GM19240 (cell line): Measurements from ENCODE around the gene COA6.
"Not testable (repeated sequence)": the region's sequence is repeated elsewhere in the genome, so short reads cannot be mapped to it uniquely, and the experiment has no call there.

ENCODE experiments used
- DNase-seq: peaks from one replicate; pipeline ENCODE4 v3.0.0; 2011; ENCODE audit warnings: low spot score; ENCODE audit not compliant: insufficient read length

COA6 gene

DNA sequence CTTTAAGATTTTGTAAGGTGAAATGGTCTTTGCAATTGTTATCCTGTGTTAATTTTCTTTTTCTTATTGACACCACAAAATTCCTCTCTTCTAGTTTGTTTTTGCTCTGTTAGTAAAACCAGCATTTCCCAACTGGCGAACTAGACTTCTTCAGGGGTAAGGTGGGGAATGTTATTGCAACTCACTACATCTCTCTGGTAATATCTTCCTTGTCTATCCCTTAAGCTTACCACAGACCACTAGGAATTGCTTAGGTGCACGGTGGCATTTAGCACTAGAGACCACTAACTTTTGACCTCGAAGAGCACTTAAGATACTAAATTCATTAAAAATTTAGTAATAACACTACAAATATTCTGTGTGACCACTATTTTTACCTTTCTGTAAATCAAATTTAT is 4.2 kb upstream of the COA6 start:
- no peak for DNase-seq

DNA sequence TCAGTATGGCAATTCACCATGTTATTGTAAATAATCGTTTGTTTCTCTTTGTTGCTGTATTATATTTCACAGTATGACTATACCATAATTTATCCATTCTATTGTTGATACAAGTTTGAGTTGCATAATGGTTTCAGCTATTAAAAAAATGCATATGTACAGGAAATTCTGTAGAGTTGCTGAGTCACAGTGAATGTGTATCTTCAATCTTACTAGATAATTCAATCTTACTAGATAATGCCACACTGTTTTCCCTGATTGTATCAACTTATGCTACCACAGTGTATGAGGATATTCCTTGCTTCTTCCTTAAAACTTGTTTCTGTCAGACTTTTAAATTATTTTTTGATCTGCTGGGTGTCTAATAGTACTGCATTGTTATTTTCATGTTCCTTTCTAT is 3.5 kb upstream of the COA6 start:
- DNase-seq = no peak

DNA sequence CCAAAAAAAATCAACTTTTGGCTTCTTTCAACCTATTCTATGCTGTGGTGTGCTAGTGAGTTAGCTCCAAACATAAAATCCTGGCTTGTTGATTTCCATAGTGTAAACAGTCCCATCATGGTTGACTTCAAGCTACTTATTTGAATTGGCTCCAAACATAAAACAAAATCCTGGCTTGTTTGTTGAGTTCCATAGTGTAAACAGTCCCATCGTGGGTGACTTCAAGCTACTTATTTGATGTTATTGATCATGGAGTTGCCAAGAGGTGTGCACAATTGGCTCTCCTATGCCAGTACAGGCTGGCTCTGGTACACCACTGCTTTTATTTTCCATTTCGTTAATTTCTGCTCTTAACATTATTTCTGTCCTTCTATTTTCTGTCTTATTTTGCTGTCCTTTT is 1.8 kb upstream of the COA6 start:
- DNase-seq = no peak

DNA sequence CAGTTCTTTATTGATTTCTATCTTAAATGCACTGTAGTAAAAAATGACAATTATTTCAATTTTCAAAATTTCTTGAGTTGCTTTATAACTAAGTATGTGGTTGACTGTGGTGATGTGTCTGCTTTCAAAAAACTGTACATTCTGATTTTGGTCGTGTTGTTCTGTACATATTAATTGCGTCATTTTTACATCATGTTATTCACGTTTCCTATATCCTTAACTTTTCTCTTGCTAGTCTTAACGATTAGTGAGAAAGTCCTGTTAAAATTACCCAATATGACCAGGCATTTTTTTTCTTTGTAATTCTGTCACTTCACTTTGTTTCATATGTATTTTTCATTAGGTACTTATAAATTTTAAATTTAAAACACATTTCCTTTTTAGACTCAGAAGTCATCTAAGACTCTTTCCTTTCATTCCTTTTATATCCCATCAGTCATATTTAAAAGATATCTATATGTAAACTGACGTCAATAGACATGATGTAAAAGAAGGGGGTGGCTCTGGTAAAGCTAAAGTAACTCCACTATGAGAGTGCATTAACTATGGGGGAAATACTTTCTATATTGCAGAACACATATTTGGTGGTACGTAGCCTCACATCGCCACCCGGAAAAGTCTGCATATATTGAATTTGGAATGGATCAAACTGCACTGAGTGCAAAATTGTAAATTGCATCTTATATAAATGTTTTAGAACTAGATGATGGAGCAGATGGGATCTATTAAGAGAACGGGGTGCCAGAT is 1.1 kb upstream of the COA6 start:
- no peak for DNase-seq

DNA sequence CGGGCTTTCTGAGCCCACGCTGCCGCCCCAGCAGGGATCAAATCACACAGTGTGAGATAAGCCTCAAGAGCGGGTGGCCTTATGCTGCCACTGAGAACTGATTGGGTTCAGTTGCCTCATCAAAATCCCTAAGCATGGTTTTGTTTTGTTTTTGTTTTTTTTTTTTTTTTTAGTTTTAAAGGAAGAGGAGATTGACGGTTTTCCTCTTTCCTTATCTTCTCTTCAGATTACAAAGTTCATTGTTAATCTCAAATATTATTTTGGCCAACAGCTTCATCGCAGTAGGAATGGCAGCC is 651 bp downstream of the COA6 start:
- DNase-seq = no peak

DNA sequence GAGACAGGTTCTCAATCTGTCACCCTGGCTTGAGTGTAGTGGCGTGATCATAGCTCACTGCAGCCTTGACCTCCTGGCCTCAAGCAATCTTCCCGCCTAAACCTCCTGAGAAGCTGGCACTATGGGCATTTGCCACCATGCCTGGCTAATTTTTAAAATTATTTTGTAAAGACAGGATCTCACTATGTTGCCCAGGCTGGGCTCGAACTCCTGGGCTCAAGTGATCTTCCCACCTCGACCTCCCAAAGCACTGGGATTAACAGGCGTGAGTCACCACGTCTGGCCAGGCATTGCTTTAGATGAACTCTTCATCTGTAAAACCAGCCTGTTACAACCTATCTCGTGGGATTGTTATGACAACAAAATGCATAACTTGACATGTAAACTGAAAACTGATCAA is 2.4 kb downstream of the COA6 start:
- DNase-seq = no peak

DNA sequence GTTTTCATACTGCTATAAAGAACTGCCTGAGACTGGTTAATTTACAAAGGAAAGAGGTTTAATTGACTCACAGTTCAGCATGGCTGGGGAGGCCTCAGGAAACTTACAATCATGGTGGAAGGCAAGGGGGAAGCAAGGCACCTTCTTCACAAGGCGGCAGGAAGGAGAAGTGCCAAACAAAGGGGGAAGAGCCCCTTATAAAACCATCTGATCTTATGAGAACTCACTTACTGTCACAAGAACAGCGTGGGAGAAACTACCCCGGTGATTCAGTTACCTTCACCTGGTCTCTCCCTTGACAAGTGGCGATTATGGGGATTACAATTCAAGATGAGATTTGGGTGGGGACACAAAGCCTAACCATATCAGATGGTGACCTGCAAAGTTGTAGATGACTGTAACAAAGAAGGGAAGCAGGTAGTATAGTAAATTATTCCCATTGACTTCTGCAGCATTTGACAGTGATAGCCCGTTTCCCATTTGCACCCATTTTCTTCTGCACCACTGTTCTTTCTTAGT is 6.4 kb downstream of the COA6 start:
- not testable (repeated sequence) for DNase-seq

DNA sequence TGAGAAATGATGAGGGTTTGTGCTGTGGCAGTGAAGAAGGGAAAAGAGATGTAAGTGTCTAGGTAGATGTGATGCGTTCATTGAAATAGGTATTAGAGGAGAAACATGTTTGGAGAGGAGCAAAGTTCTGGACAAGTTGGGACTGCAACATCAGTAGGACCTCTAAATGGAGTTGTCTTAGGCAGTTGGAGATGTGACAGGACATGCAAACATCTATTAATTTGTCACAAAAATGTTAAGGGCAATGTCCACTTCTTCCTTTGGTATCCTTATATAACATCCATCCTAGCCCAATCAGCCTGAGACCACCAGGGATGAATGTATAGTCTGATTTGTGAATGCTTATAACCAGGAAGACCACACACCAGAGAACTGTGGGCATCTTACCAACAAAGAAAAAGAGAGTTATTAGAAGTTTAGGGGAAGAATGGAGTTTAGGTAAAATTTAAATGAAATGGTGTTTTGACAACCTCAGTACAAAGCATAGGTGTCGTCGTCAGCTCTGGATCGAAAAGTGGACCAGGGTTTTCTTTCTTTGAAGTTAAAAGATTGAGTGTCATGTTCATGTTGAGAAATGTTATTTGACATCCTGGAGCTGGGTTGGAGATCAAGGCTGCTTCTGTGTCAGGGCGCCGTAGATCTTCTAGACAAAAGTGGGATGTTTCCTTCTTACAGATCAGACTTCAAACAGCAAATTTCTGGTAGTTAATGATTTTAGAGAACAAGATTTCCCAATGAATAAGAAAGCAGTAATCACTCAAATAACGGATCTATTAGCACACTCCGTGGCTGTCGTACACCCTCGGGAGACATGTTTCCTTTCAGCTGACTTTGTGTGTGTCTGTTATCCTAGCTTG is 8.7 kb downstream of the COA6 start:
- no peak for DNase-seq

DNA sequence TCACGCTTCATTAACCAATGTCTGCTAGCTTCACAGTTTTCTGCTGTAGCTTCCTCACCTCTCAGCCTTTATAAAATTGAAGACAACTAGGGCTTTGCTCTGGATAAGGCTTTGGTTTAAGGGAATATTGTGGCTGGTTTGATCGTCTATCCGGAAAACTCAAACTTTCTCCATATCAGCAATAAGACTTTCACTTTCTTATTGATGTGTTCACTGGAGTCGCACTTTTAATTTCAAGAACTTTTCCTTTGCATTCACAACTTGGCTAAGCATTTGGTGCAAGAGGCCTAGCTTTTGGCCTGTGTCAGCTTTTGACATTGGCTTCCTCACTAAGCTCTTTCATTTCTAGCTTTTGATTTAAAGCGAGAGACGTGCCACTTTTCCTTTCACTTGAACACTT is 12.9 kb downstream of the COA6 start:
- no peak for DNase-seq

DNA sequence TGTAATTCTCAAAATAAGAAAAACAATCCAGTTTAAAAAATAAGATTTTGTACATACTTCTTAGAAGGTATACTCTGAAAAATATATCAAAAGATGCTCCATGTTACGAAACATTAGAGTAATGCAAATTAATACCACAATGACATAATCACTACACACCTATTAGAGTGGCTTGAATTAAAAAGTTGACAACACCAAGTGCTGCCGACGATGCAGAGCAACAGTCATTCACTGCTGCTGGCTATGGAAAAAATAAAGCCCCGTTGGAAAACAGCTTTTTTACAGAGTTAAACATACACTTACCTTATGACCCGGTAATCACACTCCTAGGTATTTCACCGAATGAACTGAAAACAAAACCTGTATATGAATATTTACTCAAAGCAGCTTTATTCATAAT is 14.8 kb downstream of the COA6 start:
- DNase-seq = no peak

DNA sequence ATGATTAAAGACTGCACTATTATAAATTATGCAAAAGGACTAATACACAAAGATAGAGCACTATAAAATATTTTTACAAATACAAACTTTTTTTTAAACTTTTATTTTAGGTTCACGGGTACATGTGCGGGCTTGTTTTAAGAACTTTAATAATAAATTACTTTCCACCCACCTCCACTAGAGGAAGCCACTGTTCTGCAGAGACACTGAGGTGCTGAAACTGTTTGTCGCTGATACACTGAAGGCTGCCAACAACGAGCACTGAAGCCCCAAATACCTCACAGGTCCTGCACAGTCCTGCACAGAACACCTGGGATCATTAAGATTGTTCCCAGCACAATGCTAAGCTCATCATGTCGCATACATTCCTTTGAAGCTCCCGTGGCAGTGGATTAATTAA is 19.9 kb downstream of the COA6 start:
- no peak for DNase-seq

DNA sequence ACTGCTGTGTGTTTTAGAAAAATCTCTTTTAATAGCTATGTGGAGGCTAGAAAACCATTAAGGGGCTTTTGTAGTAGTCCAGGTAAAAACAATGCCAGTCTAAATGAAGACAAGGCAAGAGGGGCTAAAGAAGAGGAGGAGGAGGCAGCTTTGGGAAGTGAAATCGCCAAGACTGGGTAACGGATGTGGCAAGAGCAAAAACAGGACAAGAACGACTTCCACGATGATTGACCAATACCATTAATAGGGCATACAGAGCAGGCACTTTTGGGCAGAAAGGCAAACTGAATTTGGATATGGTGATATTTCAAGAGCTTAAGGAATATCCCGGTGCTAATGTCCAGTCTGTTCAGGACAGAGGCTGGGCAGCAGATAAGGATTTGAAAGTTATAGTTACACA is 22.0 kb downstream of the COA6 start:
- no peak for DNase-seq

DNA sequence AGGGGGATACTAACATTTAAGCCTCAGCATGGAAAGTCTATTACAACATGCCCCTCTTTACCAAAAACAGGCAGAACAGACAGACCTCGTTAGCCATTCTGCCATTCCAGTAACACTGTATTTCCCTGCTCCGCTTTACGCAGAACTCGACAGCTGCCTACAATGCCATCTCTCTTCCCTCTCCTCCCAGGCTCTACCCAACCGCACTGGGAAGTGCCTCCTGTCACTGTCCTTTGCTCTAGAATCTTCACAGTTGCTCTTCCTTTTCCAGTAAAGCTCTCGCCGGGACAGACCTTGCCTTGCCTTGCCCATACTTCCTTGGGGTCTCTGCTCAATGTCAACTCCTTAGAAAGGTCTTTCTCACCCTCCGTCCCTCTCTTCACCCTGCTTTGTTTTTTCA is 22.8 kb downstream of the COA6 start:
- no peak for DNase-seq

DNA sequence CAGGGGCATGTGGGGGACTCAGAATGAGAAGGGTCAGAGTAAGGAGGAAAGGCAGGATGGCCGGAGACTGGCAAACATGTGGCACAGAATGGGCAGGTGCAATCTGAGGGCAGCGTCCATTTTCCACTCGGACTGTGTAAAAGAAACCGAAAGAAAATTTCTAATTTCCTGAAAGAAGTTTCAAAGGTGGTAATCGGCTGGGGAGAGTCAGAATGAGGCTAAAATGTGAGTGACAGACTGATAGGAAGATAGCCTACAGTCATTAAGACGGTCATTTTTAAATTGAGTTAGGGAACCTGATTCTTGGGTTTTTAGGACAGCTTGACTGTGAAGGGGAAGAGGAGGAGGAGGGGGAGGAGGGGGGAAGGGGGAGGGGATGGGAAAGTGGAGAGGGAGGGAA is 23.6 kb downstream of the COA6 start:
- DNase-seq = no peak

DNA sequence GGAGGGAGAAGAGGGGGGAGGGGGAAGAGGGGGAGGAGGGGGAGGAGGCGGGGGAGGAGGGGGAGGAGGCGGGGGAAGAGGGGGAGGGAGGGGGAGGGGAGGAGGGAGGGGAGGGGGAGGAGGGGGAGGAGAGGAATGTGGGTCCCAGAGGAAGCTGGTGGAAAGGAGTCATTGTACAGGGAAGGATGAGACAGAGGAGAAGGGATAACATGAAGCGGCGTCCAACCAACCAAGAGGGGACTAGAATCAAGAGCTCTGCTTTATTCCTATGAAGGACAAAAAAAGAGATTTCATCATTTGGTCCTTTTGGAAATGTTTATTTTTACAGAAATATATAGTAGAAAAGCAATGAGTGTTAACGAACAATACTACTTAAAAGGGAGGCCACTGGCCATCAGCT is 24.5 kb downstream of the COA6 start:
- no peak for DNase-seq

DNA sequence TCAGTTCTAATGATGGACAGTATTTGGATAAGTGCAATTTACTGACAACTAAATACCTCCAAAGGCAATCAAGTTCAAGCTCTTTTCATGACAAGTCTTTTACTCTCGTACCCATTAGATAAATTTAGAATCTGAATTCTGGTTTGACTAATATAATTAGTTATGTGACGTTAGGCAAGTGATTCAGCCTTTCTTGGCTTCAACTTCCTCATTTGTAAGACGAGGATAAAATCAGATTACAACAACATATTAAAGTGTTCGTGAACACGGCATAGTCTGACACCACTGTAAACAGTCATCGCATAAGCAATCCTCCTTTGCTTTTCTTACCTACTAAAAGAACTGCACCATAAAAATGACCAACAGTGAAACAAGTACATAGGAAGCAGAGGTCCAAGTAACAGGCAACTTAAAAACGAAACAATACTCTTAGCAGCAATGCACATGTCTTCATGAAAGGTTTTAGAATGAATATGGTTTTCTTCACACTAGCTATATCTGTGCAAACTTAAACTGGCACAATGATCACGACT is 25.7 kb downstream of the COA6 start:
- no peak for DNase-seq

DNA sequence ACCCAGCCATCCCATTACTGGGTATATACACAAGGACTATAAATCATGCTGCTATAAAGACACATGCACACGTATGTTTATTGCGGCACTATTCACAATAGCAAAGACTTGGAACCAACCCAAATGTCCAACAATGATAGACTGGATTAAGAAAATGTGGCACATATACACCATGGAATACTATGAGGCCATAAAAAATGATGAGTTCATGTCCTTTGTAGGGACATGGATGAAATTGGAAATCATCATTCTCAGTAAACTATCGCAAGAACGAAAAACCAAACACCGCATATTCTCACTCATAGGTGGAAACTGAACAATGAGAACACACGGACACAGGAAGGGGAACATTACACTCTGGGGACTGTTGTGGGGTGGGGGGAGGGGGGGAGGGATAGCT is 26.3 kb downstream of the COA6 start:
- DNase-seq = not testable (repeated sequence)

DNA sequence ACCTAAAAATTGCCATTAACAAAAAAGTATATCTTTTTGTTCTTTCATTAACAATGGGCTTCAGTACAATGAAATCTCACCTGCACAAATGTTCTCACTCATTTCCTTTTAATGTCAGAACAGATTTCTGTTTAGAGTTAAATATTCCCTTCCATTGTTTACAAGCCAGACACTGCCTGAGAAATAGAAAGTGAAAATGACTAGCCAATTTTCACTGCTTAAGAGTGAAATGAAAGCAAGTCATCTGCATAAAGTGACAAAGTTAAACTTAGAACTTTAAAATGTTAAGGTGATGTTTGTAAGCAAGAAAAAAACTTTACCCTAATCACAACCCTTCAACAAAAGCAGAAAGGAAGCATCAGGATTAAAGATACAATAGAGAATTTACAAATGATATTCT is 27.5 kb downstream of the COA6 start:
- DNase-seq = no peak

DNA sequence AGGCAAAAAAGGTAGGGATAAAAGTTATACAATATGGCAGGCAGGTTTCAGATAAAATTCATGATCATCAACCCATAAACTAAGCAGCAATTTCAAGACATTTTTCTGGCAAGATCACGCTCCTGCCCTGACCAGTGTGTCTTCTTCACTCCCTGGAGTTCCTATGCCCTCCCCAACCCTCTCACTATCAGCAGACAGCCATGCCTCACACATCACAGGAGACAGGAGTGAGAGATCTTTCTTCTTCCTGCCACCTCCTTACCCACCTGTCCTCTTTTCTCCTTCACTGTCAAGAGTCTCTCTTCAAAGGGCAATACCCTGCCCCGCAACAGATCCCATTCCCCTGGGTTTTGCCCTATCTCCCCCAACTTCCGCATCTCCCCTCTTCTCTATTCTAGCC is 28.4 kb downstream of the COA6 start:
- no peak for DNase-seq

DNA sequence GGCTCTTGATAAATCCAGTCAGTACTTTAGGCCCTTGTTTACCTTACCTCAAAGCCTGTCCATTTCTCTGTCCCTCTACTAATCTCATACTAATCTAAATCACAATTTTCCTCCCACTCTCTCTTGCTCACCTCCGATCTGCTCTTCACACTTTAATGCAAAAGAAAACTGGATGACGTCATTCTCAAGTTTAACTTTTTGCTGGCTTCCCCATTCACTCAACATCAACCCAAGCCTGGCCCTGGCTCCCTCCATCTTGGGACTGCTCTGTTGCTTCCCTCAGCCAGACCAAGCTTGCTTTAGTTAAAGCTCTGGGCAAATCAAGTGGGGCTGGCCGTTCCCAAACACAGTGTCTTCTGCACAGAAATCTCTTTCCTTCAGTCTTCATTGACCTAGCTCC is 29.7 kb downstream of the COA6 start:
- no peak for DNase-seq

DNA sequence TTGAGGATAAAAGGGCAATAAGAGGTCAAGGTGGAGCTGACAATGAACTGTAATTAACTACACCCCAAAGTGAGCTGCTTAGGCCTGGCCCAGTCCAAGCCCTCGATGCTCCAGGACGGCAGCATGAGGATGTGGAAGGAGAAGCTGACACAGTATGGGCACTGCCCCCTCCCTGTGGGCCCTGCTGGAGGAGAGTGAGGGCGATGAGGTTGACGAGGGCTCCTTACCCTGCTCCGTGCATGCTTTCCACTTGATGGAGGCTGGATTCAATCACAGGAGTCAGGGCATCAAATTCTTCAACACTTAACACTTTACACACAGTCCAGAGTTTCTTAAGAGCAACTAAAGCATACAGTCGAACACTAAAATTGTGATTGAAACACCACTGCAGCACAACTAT is 32.4 kb downstream of the COA6 start:
- DNase-seq = no peak

DNA sequence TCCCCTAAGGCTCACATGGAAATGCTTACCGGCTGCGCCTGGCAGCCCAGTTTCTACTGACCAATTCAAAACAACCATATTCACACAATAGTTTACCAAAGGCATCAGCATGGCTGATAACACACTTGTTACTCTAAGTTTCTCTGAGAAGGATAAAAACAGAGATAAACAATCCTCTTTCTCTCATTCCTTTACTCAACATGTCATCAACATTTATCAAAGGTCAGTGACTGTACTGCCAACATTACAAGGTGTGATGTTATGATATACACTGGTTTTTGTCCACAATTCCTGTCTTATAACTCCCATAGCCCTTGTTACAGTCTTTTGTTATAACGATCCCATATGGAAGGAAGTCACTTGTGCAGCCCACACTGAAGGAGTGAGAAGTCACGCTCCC is 33.6 kb downstream of the COA6 start:
- no peak for DNase-seq

DNA sequence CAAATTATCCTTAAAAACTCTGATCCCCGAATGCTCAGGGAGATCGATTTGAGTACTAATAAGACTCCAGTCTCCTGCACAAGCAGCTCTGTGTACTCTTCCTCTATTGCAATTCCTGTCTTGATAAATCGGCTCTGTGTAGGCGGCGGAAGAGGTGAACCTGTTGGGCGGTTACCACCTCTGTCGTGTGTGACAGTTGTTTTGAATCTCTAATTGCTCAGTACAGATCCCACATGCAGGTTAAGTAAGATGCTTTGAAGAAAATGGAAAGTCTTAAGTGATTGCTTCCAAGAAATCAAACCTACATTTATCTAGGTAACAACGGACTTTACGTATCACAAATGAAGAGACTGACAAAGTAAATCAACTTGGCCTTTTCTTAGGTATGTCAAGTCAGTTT is 35.5 kb downstream of the COA6 start:
- no peak for DNase-seq
